Measurements from ENCODE around the gene TP53BP2. TPM values are rescaled to one million over a fixed set of nuclear protein-coding genes. Genes with fewer than 3 reads are reported as not detected.

The TP53BP2 gene
- total RNA-seq, 4 donors from 2014 or later: 31.7 to 196 (median 58.2) TPM

- DNase-seq: no peak
- H3K36me3 ChIP-seq: peaks cover 0 to 73% (median 3%) of the 10 kb centered on the region in 3 donors
Observed at GRCh38 chr1:223796210-223796609, 49.5 kb downstream of the TP53BP2 start.

GRCh38 chr1:223794136-223794880, 51.4 kb downstream of the TP53BP2 start:
- DNase-seq: no peak
- Histone ChIP-seq H3K4me1 (no peaks in the 10 kb centered on the region), H3K9me3 (no peaks in the 10 kb centered on the region), H3K36me3 (peaks cover 0 to 69% (median 0%) of the 10 kb centered on the region in 3 donors), H3K4me3 (no peak overlapping the region), H3K27ac (no peak overlapping the region), H3K27me3 (no peaks in the 10 kb centered on the region)
- no peak for TF ChIP-seq CTCF (IDR thresholded peaks at IDR 0.05)
- TF ChIP-seq POLR2A (IDR thresholded peaks at IDR 0.05): no peak

More at GRCh38 chr1:223796210-223796609, 49.5 kb downstream of the TP53BP2 start:
- Histone ChIP-seq H3K4me1 (no peaks in the 10 kb centered on the region), H3K27me3 (no peaks in the 10 kb centered on the region), H3K9me3 (no peaks in the 10 kb centered on the region), H3K4me3 (no peak overlapping the region), H3K27ac (no peak overlapping the region)
- TF ChIP-seq CTCF (IDR thresholded peaks at IDR 0.05) (no peak), POLR2A (IDR thresholded peaks at IDR 0.05) (no peak)

DNA sequence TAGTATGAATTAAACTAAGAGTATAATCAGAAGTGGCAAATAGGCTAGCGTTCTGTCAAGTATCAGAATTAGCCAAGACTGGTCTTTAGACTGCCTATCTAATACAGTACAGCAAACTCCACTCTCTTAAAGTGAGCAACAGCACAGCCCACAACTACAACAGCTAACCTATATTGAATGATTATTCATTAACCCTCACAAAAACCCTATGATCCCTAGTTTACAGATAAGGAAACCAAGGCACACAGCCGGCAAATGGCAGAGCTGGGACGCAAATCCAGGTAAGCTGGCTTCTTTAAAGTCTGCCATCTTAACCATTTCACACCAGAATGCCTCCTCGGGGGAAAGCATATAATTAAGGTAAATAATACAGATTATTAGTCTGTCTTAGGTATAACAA, 52.0 kb downstream of the TP53BP2 start:
- DNase-seq: no peak
- Histone ChIP-seq H3K27me3 (no peaks in the 10 kb centered on the region), H3K36me3 (peaks cover 0 to 68% (median 0%) of the 10 kb centered on the region in 3 donors), H3K9me3 (no peaks in the 10 kb centered on the region), H3K4me1 (no peaks in the 10 kb centered on the region), H3K27ac (no peak overlapping the region), H3K4me3 (no peak overlapping the region)
- TF ChIP-seq CTCF (IDR thresholded peaks at IDR 0.05): no peak
- no peak for TF ChIP-seq POLR2A (IDR thresholded peaks at IDR 0.05)

GRCh38 chr1:223792046-223792445, 53.7 kb downstream of the TP53BP2 start:
- Histone ChIP-seq H3K4me3 (no peak overlapping the region), H3K4me1 (no peaks in the 10 kb centered on the region), H3K27ac (no peak overlapping the region), H3K27me3 (no peaks in the 10 kb centered on the region), H3K36me3 (peaks cover 0 to 64% (median 0%) of the 10 kb centered on the region in 3 donors), H3K9me3 (no peaks in the 10 kb centered on the region)
- no peak for DNase-seq
- TF ChIP-seq CTCF (IDR thresholded peaks at IDR 0.05): no peak
- TF ChIP-seq POLR2A (IDR thresholded peaks at IDR 0.05): no peak

DNA sequence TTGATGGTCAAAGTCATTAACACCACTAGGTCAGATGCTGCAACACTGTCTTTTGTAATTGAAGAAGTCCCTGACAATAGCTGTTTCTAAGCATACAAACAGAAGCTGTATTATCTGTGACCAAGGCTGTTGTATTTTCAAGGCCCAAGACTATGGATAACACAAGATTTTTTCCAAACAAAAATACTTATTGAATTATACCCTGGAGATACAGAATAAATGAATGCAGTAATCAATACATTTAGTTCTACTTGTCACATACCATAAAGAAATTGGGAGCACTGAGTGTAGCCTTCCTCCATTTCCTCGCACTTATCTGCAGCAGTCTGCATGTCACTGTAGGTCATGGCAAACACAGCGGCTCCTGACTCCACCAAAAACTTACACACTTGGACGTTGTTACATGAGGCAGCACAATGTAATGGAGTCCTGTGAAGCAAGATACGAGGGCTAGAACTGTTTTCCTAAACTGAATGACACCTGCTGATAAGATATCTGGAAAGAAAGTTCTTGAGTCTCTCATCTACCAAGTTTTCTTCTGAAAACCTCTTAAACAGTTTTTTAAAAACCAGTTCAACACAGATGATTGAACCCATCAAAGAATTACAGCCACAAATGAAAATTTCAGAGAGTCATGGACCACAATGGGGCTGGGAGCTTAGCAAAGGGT, 56.9 kb downstream of the TP53BP2 start:
- DNase-seq: no peak
- H3K27me3 ChIP-seq: no peaks in the 10 kb centered on the region
- no peaks in the 10 kb centered on the region for H3K4me1 ChIP-seq
- peaks cover 0 to 60% (median 0%) of the 10 kb centered on the region in 3 donors for H3K36me3 ChIP-seq
- no peak overlapping the region for H3K4me3 ChIP-seq
- H3K27ac ChIP-seq: no peak overlapping the region
- TF ChIP-seq POLR2A (IDR thresholded peaks at IDR 0.05) (no peak), CTCF (IDR thresholded peaks at IDR 0.05) (no peak)
- no peaks in the 10 kb centered on the region for H3K9me3 ChIP-seq

Data from Peyer's patch (tissue), 4 donors.